ENCODE data around the gene THUMPD1.

GRCh38 chr16:20727181-20727580 is 14.4 kb downstream of the THUMPD1 start:
- TF ChIP-seq CTCF (conservative IDR thresholded peaks at IDR 0.05) (no peak), EZH2 (IDR thresholded peaks at IDR 0.05; ENCODE audit: low read depth) (no peak)

All from PC-9 (cell line).